Measurements from ENCODE around the gene MPP2.

DNA sequence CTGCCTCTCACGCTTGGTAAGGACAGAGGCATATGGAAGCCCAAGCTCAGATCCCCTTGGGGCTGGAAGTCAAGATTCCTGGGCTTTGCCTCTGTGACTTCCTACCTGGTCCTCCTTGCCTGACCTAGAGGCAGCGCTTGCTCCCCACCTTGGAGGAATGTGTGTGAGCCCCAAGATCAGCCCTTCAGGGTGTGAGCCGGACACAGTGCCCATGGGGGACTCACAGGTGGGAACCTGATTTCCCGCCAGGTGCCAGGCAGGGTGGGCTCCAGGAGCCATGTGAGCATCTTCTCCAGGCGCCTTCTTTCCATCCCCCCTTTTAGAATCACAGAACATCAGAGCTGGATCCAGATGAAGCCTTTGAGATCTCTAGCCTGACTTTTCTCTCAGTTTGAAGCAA, 50.2 kb downstream of the MPP2 start:
- TF ChIP-seq, protein P1, sequence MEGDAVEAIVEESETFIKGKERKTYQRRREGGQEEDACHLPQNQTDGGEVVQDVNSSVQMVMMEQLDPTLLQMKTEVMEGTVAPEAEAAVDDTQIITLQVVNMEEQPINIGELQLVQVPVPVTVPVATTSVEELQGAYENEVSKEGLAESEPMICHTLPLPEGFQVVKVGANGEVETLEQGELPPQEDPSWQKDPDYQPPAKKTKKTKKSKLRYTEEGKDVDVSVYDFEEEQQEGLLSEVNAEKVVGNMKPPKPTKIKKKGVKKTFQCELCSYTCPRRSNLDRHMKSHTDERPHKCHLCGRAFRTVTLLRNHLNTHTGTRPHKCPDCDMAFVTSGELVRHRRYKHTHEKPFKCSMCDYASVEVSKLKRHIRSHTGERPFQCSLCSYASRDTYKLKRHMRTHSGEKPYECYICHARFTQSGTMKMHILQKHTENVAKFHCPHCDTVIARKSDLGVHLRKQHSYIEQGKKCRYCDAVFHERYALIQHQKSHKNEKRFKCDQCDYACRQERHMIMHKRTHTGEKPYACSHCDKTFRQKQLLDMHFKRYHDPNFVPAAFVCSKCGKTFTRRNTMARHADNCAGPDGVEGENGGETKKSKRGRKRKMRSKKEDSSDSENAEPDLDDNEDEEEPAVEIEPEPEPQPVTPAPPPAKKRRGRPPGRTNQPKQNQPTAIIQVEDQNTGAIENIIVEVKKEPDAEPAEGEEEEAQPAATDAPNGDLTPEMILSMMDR (IDR thresholded peaks at IDR 0.05), result no peak
- TF ChIP-seq EP300 (IDR thresholded peaks at IDR 0.05), result no peak
- TF ChIP-seq POLR2A (IDR thresholded peaks at IDR 0.05), result no peak
- no peak for TF ChIP-seq POLR2AphosphoS5 (IDR thresholded peaks at IDR 0.05)

All from sigmoid colon (tissue), 4 donors.